Ureter (tissue), 1 donor: ENCODE results near the gene DDI2. TPM values are rescaled to one million over a fixed set of nuclear protein-coding genes. Genes with fewer than 3 reads are reported as not detected.
"Not testable (repeated sequence)": the region's sequence is repeated elsewhere in the genome, so short reads cannot be mapped to it uniquely, and the experiment has no call there.

Source experiments
- DNase-seq: peaks from one replicate; pipeline ENCODE4 v3.0.0-alpha.2; 2020; ENCODE audit warnings: low spot score
- total RNA-seq: library from RNA; stranded (reverse); gene quantifications from one replicate; pipeline ENCODE4 v1.2.4, GENCODE V29; 2023
- donor health status: DM: yes; HTN: yes; CAD: no.

Gene DDI2
- 92.0 TPM for total RNA-seq

DNA sequence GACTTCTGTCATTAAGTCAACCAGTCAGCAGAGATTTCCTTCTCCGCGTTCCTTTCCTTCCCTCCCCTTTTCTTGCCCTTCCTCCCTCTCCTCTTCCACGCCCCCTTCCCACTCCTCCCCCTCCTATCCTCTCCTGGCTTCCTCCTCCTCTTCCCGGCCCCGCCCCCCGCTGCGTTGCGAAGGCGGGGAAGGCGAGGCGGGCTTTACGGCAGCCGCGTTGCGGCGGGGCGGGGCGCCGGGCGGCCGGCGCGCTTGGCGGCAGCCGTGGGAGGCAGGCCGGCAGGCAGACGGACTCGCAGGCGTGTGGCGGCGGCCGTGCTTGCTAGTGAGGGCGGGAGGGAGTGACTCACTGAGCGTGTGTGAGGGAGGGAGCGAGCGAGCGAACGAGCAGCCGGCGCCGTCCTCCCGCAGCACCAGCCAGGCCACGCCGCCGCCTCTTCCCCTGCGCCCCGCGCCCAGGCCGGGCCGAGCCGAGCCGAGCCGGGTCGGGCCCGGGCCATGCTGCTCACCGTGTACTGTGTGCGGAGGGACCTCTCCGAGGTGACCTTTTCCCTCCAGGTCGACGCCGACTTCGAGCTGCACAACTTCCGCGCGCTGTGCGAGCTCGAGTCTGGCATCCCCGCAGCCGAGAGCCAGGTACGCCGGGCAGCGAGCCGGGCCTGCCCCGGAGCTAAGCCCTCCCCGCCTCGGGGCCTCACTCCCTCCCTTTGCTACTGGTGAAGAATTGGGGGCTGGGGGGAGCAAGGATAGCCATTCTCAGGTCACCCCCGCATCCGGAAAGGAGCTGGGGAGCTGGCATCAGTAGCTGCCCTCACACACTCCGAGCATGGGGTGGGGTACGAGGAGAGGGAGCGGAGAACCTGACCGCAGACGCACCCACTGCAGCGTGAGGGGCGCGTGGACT is at the start of gene DDI2:
Gene DDI2 (plus strand): TSS at position 286 of the 904 bp plus-strand sequence. CDS start 213 bp downstream, at position 499.
- DNase-seq, result peak; percentile 98

DNA sequence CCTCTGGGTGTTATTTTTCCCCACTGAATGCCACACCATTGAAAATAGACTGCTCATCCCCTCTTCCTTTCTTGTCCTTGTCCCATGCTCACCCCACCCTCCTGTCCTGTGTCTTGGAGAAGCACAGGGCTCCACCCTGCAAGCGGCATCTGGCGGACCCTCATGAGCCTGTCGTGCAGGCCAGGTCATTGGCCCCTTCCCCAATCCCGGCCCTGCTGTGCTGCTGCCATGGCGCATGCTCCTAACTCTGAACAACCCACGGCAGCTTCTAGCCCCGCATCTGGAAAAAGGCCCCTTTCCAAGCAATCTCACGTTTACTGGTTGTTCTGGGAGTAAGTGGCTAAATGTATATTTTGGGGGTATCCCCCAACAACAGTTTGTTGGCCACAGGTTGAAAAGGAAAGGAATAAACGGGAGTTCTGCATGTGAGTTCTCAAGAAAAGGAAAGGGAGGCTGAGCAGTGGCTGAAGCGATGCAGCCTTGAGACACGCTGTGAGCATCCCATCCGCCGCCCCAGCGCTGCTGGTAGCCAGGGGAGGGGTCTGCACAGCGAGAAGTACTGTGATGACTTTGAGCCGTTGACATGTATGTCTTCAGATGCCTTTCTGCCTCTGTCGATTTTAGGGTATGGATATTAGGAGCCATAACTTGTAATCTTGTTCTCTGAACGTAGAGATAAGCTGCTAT is 48.7 kb upstream of the DDI2 start:
- DNase-seq, result no peak

DNA sequence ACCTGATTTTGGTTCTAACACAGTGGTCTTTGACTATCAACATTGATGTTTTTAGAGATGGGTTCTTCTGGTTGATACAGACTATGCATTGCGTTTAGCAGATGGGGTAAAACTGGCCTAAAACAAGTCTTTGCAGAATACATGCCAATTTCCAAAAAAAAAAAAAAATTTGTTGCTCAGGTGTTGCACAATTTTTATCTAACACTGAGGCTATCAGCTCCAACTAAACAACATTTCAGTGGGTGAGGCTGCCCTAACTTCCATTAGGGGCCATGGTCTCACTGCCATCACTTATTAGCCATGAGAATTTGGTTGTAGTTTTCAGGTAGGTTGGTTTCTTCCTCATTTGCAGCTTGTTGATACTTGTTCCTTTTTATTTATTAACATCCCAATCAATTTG is 46.4 kb upstream of the DDI2 start:
- DNase-seq, result no peak

DNA sequence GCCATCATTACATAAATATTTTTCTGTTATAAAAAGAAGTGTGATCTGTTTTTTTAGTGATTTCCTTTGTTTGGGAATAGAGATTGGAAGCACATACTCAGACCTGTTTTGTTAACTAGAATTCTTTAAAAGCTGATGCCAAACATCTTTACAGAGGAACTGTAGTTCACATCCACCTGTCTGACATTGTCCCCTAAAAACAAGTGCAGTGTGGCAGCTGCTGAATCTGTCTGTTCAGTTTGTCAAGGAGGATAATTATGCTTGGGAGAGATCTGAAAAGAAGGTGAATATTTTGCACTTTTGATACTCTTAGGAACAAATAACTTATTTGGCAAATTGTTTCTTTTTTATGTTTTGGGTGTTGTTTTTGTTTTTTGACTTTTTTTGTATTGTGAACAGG is 46.0 kb upstream of the DDI2 start:
- DNase-seq, result no peak

DNA sequence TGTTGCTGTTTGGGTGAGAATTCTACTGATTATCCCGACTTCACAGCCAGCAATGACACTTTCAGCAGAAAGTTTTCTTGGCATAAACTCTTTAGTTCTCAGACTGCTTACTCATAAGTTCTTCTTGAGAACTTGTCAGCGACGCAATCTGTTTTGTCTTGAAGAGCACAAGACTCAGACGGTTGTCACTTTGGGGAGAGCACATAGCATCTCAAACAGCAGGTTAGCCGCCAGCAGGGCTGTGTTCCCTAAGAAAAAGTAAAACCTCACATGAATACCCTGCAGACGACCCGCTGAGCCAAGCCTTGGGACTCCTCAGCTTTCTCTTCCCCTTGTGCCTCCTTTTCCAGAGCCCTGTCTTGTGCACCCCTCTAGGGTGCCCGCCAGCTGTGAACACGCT is 43.8 kb upstream of the DDI2 start:
- DNase-seq, result no peak

DNA sequence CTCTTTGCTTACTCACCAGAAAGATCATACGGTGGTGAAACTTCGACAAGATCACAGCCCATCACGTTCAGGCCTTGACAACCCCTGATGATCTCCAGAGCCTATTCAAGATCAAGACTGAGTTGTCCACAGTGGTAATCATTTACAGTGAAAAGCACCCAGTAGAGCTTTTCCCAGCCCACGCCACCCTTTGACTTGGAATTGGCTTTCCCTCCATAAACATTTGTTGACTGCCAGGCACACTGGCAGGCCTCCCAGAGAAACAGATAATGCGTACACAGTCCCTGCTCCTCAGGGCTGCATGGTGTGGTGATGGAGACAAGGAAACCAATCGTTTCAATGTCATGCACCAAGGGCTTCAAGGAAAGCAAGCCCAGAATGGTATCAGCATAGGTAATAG is 42.5 kb upstream of the DDI2 start:
- no peak for DNase-seq

DNA sequence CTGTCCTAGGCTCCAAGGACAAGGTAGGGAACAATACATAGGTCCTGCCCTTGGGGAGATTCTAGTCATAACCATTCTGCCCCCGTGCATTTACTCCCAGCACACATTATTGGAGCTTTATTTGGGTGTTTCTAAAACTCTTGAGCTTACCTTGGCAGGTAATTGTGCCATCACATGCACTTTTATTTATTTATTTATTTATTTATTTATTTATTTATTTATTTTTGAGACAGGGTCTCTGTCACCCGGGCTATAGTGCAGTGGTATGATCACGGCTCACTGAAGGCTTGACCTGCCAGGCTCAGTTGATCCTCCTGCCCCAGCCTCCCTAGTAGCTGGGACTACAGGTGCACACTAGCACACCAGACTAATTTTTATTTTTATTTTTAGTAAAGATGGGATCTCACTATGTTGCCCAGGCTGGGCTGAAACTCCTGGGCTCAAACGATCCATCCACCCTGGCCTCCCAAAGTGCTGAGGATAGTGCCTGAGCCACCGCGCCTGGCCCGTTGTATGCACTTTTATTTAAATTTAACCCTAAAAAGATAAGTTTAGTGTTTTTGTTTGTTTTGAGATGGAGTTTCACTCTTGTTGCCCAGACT is 41.6 kb upstream of the DDI2 start:
- DNase-seq, result no peak

DNA sequence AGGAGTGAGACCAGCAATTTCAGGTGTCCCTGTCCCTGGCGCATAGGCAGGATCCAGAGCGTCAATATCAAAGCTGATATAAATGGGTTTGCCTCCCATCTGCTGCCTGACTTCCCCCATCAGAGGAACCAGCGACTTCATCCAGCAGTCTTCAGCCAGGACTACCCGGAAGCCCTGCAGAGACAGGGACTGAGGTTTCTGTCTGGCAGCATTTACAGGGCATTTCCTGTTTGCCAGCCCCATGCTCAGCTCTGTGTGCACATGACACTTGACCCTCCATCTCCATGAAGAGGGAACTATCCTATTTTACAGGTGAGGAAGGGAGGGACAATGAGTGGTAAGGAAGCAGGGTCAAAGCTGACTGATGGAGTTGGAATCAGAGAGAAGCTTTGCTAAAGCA is 39.6 kb upstream of the DDI2 start:
- DNase-seq, result no peak

DNA sequence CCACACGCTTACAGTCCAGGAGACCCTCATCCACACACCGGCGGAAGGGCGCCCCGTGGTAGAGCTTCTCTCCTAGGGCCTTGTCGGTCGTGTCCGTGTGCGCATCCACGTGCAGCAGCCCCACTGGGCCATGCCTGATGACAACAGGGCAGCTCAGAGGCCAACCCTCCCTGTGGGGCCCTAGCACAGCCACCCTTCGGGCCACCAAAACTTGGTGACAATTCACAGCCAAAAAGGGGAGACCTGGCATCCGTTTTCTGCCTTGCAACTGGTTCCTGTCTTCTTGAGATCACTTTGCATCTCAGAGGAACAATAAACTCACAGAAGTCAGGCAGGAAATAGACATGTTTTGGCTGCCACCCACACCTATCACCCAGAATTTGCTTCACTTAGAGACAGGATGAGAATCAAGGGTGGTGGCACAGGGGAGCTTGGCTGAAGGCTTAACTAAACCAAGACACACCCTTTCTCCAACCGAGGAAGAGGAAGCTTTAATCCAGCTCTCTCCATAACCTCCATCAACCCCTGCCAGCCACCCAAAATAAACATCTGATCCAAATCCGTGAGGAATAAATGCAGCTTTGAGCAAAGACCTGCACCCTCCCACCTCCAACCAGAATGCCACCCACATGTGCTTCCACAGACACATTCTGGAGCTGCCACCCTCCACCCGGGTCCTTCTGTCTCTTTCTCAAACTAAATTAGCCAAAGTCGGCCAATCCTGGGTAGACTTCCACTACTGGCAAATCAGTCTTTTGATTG is 38.2 kb upstream of the DDI2 start:
- no peak for DNase-seq

DNA sequence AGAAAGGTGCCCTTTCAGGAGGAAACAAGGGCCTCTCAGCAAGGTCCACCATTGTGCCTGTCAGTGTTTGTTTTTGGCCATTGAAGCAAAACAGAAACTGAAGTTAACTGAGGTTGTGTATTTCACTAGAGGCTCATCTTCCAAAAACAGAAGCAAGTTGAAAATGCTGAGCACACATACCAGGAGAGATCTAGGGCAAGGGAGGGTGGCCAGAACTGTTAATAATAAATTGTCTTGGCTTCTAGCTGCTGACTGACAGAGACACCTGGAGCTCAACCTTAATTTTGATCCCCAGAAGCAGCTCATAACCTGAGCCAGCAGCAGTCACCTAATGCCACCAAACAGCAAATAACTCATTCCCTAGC is 37.6 kb upstream of the DDI2 start:
- no peak for DNase-seq

DNA sequence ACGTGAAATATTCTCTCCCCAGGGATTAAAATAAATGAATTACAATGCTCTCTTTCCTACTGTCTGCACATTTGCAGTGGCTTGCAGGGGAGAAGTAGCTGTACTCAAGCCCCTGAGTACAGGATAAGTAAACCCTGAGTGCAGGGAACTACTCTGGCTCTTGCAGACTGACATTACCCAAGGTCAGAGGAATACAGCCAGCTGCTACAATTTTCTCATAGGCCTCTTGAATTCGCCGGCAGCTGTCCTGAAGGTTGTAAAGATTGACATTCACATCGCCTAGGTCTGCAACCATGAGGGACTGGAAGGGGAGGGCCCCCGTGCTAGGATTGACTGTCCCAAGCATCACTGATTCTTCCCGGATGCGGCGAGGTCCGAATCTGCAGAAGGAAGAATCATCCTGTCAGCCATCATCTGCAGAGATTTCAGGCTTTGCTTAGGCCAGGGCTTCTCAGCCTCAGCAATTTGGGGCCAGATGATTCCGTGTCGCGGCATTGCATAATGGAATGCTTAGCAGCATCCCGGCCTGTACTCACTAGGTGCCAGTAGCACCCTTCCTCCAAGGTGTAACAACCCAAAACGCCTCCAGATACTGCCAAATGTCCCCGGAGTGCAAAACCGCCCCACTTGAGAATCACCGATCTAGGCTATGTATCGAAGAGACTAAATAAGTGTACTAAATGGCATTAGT is 34.1 kb upstream of the DDI2 start:
- DNase-seq, result no peak

DNA sequence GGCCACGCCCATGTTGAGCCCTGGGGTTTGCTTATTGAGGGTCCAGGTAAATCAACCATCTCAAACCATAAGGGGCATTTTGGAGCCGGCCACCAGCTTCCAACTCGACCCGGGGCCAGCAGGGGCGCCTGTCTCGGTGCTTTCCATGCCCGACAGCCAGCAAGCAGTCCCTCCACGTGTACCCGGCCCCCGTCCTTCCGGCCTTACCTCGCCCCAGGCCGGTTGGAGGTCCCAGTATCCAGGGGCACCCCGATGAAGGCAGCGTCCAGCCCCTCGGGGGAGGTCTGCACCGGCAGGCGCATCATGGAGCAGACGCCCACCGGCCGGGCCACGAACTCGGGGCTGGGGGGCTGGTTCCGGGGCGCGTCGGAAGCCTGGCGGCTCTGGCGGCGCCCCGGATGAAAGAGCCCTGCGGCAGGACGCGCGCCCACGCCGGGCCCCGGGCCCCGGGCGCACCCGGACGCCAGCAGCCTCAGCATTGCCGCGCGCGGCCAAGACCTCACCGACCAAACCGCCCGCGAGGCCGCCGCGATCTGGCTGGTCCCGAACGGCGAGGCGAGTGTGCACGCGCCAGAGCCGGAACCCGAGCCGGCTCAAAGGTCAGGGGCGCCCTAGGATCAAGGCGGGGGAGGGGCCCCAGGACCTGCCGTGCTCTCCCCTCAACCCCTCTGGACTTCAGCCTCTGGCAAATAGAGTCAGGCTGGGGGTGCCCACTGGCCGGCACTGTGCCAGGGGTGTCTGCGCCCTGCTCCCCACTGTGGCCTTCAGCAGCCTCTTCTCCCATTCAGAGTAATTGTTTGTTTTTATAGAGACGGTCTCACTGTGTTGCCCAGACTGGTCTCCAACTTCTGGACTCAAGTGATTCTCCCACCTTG is 32.5 kb upstream of the DDI2 start, which contains the start of gene AGMAT:
Gene AGMAT (minus strand): TSS at position 563 of the 875 bp plus-strand sequence. CDS start 84 bp downstream, at position 479.
- DNase-seq, result no peak

DNA sequence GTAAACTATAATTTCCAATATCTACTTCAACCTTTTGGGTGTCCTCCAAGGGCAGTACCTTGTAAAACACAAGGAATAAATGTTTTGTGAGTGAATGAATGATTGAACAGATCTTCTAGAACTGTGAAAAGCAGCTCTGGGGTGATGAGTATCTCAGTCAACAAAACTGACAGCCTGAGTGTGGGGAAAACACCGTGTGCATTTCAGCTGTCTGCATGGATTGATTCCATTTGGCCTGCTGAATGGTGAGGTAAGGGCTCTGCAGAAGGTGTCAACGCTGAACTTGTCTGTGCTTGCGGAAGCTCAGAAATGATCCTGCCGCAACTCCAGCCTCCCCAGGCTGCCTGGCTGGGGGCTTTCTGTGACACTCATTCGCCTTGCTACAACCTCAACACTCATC is 25.0 kb upstream of the DDI2 start:
- no peak for DNase-seq

DNA sequence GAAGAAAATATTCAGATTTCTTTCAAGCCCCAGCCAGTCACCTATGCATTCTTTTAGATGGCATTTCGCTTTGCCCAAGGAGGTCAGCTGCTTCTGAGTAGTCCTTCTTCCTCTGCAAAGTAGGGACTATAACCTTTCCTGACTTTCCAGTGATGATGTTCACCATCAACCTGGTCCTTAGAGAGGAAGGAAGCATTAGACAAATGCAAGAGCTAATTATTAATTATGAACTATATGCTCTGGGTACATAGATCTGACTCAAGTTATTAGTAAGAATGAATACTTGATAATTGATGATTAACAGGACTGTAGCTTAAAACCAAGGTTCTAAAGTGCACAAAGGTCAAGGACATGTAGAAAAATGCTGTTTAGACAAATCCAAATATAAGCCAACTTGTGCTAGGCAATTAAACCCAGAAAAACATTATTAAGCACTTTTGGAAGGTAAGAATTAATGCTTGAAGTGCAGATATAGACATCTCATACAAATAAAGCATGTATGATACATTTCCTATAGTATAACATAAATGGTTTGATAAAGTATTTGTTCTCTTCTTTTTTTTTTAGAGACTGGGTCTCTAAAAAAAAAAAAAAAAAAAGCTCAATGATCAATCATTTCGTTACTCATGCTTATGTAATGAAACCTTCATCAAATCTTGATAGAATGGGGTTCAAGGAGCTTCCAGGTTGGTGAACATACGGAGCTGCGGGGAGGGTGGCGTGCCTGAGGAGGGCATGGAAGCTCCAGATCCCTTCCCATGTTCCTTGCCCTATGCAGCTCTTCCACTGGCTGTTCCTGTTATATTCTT is 21.2 kb upstream of the DDI2 start:
- DNase-seq, result no peak

DNA sequence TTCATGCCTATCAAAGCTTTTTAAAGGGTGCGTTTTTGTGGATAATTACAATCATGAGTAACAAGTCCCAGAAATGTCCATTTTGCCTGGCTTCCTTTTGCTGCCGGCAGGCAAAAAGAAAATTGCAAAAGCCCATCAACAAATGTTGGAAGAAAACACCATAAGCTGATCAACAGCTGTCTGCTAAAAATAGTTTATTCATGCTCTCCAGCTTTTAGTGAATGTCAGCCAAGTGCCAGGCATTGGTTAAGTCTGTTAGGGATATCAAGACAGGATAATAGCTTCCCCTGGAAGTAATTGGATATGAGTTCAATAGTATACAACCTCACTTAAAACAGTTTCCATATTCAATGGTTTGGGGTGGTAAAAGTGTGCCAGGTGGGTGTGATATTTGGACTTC is 18.8 kb upstream of the DDI2 start:
- DNase-seq, result no peak

DNA sequence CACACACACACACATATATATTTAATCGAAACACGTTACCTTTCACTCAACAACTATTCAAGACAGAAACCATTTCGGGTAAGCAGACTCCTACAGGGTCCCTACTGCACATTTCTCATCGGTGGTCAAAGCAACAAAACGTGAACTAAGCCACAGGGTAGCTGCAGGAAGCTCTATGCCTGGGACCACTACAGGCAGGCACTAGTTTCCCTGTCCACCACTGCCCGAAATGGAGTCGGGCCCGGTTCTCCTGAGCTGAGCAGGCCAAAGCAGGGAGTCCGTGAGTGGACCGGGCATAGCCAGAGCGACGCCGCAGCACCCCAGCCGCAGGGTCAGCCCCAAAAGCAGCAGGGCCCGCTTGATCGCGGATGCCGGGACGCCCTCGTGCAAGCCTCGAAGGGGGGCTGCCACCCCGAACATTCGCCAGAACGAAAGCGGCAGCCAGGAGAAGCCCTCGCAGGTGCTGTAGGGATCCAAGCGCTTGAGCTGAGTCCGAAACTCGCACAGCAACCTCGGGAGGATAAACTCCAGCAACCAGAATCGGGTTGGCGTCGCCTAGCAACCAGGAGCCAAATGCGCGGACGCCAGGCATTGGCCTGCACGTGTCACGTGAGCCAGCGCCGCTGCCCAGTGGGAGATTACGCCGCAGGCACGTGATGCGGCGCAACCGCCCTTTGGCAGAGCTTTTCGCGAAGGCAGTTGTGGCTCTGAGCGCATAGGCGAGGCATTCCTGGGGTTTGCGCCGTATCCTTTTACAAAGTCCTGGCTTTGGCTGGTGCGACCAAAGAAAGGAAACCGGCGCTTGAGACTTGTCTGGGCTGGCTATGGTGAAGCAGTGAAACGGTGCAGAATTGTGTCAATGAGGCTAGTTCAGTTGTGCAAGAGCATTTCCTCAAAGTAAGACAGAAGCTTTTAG is 13.9 kb upstream of the DDI2 start:
- peak; percentile 98 for DNase-seq

DNA sequence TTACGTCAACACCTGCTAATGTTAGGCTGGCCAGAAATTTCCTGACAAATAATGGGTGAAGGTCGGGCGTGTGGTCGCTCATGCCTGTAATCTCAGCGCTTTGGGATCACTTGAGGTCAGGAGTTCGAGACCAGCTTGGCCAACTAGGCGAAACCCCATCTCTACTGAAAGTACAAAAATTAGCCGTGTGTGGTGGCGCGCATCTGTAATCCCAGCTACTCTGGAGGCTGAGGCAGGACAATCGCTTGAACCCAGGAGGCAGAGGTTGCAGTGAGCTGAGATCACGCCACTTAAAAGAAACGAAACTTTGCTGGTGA is 13.3 kb upstream of the DDI2 start:
- not testable (repeated sequence) for DNase-seq

DNA sequence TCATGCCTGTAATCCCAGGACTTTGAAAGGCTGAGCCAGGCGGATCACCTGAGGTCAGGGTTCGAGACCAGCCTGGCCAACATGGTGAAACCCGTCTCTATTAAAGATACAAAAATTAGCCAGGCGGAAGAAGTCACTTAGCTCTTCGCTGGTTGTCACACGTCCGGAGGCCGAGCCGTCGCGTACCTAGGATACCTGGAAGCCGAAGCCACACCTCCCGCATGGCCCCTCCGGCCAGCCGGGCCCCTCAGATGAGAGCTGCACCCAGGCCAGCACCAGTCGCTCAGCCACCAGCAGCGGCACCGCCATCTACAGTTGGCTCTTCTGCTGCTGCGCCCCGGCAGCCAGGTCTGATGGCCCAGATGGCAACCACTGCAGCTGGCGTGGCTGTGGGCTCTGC is 12.9 kb upstream of the DDI2 start:
- not testable (repeated sequence) for DNase-seq
